Liver (tissue), 9 donors: Measurements from ENCODE around the gene LRRC74A. TPM values are rescaled to one million over a fixed set of nuclear protein-coding genes. Genes with fewer than 3 reads are reported as not detected.

Experiments used
- DNase-seq: peaks from one replicate; pipeline ENCODE4 v3.0.0-alpha.2; 2017; ENCODE audit warnings: low spot score
- H3K27ac ChIP-seq, 2 donors: one replicate each; pipeline ENCODE4 v1.7.0; 2013; ENCODE audit warnings: inconsistent platforms in 2 of 2, low read length in 2 of 2, control low read depth in 1 of 2, low read depth in 1 of 2, mild to moderate bottlenecking in 1 of 2
- H3K27me3 ChIP-seq, 4 donors: one replicate each; pipeline versions ENCODE4 v1.6.1 to v1.7.0; 2013; ENCODE audit warnings: low read length in 3 of 4, inconsistent platforms in 1 of 4, mild to moderate bottlenecking in 1 of 4, moderate library complexity in 1 of 4; ENCODE audit not compliant: control insufficient read depth in 4 of 4, insufficient read depth in 4 of 4
- H3K36me3 ChIP-seq, 4 donors: one replicate each; pipeline versions ENCODE4 v1.6.1 to v1.7.0; 2013; ENCODE audit warnings: low read length in 3 of 4, mild to moderate bottlenecking in 3 of 4, low read depth in 1 of 4, moderate library complexity in 1 of 4; ENCODE audit not compliant: control insufficient read depth in 4 of 4, insufficient read depth in 3 of 4
- H3K4me1 ChIP-seq, 4 donors: one replicate each; pipeline versions ENCODE4 v1.6.1 to v1.7.0; 2013; ENCODE audit warnings: low read length in 3 of 4, mild to moderate bottlenecking in 3 of 4, moderate library complexity in 1 of 4; ENCODE audit not compliant: control insufficient read depth in 4 of 4, insufficient read depth in 4 of 4
- H3K4me3 ChIP-seq, 3 donors: one replicate each; pipeline versions ENCODE4 v1.6.1 to v1.7.0; 2013; ENCODE audit warnings: low read length in 3 of 3, control low read depth in 1 of 3, low read depth in 1 of 3, mild to moderate bottlenecking in 1 of 3
- H3K9ac ChIP-seq, 2 donors: one replicate each; pipeline ENCODE4 v1.7.0; 2013; ENCODE audit warnings: low read length in 2 of 2, mild to moderate bottlenecking in 2 of 2, moderate library complexity in 2 of 2, control low read depth in 1 of 2, low read depth in 1 of 2
- H3K9me3 ChIP-seq, 4 donors: one replicate each; pipeline versions ENCODE4 v1.6.1 to v1.7.0; 2013; ENCODE audit warnings: low read length in 3 of 4; ENCODE audit not compliant: control insufficient read depth in 4 of 4
- ATF3 ChIP-seq: IDR thresholded peaks from 2 replicates; pipeline ENCODE4 v1.6.1; 2016; ENCODE audit warnings: antibody characterized with exemption
- CTCF ChIP-seq: fragments of 150-350 bp; IDR thresholded peaks from 2 replicates; pipeline ENCODE4 v1.5.1; 2017; ENCODE audit warnings: improper control_type of control experiment, low read depth, low read length; ENCODE audit not compliant: missing input control
- FOXA1 ChIP-seq: IDR thresholded peaks from 2 replicates; pipeline ENCODE4 v1.6.1; 2016; ENCODE audit warnings: antibody characterized with exemption
- FOXA2 ChIP-seq: IDR thresholded peaks from 2 replicates; pipeline ENCODE4 v1.6.1; 2016; ENCODE audit warnings: antibody characterized with exemption
- HNF4A ChIP-seq, 2 donors: conservative IDR thresholded peaks; 2 replicates each; pipeline ENCODE4 v1.6.1; 2016; ENCODE audit warnings: antibody characterized with exemption in 2 of 2, mild to moderate bottlenecking in 2 of 2
- HNF4G ChIP-seq: IDR thresholded peaks from 2 replicates; pipeline ENCODE4 v1.6.1; 2016; ENCODE audit warnings: antibody characterized with exemption
- JUND ChIP-seq, 2 donors: IDR thresholded peaks; 2 replicates each; pipeline ENCODE4 v1.6.1; 2016; ENCODE audit warnings: antibody characterized with exemption in 2 of 2
- MAX ChIP-seq: IDR thresholded peaks from 2 replicates; pipeline ENCODE4 v1.6.1; 2016; ENCODE audit warnings: antibody characterized with exemption
- NR2F2 ChIP-seq: IDR thresholded peaks from 2 replicates; pipeline ENCODE4 v1.6.1; 2016; ENCODE audit warnings: antibody characterized with exemption
- RAD21 ChIP-seq, 2 donors: IDR thresholded peaks; 2 replicates each; pipeline ENCODE4 v1.6.1; 2016; ENCODE audit warnings: antibody characterized with exemption in 2 of 2, mild to moderate bottlenecking in 2 of 2
- REST ChIP-seq: IDR thresholded peaks from 2 replicates; pipeline ENCODE4 v1.6.1; 2016; ENCODE audit warnings: antibody characterized with exemption, mild to moderate bottlenecking
- SP1 ChIP-seq: IDR thresholded peaks from 2 replicates; pipeline ENCODE4 v1.6.1; 2018; ENCODE audit warnings: antibody characterized with exemption, mild to moderate bottlenecking
- TAF1 ChIP-seq: conservative IDR thresholded peaks from 2 replicates; pipeline ENCODE4 v1.6.1; 2016; ENCODE audit warnings: antibody characterized with exemption, mild to moderate bottlenecking
- YY1 ChIP-seq: IDR thresholded peaks from 2 replicates; pipeline ENCODE4 v1.6.1; 2016; ENCODE audit warnings: antibody characterized with exemption, mild to moderate bottlenecking
- ZBTB33 ChIP-seq: IDR thresholded peaks from 2 replicates; pipeline ENCODE4 v1.6.1; 2016; ENCODE audit warnings: antibody characterized with exemption
- WGBS: extraction: QIAGEN DNeasy Blood & Tissue Kit; methylation state at CpG from one replicate; pipeline ENCODE4 v1.1.7; 2013; 5-methylcytosine and 5-hydroxymethylcytosine counted together
- polyA plus RNA-seq, 2 donors: library from polyadenylated mRNA; stranded (reverse) in 1 of 2; unstranded in 1 of 2; fragments of 200-250 nt in 1 of 2; fragments of >200 nt in 1 of 2; fragmentation: Nextera tagmentation in 1 of 2; extraction: Ambion mirVana in 1 of 2; gene quantifications; one replicate each; pipeline versions ENCODE4 v1.2.1 to v1.2.3, GENCODE V29; 2013 to 2015
- total RNA-seq, 2 donors: library from RNA; depleted of rRNA; stranded (reverse); fragments of >200 nt; gene quantifications; one replicate each; pipeline ENCODE4 v1.2.3, GENCODE V29; 2014
- donor health status: healthy.
- donor health status: healthy.
- donor health status: healthy.
- donor health status: healthy.
- donor health status: healthy.

The LRRC74A gene
- total and polyA plus RNA-seq, 4 donors: not detected

- Histone ChIP-seq H3K27ac (no peak overlapping the region), H3K36me3 (peaks cover 2 to 42% (median 34%) of the 10 kb centered on the region in 4 donors), H3K27me3 (no peaks in the 10 kb centered on the region), H3K4me3 (no peak overlapping the region), H3K9me3 (no peaks in the 10 kb centered on the region), H3K9ac (no peak overlapping the region), H3K4me1 (no peaks in the 10 kb centered on the region)
- 99% methylated on average over 2 of the region's 2 CpGs for WGBS
- no peak for DNase-seq
- no peak for TF ChIP-seq ATF3
- TF ChIP-seq SP1: no peak
- TF ChIP-seq CTCF: no peak
- TF ChIP-seq HNF4G: no peak
- no peak for TF ChIP-seq YY1
- no peak for TF ChIP-seq MAX
- TF ChIP-seq FOXA2: no peak
- no peak for TF ChIP-seq NR2F2
- no peak for TF ChIP-seq TAF1
- no peak for TF ChIP-seq HNF4A (conservative IDR thresholded peaks at IDR 0.05)
Measured at GRCh38 chr14:76792422-76792821, 33.8 kb upstream of the LRRC74A start.

- Histone ChIP-seq H3K9ac (no peak overlapping the region), H3K36me3 (peaks cover 2 to 42% (median 34%) of the 10 kb centered on the region in 4 donors), H3K27ac (no peak overlapping the region), H3K9me3 (no peaks in the 10 kb centered on the region), H3K4me1 (no peaks in the 10 kb centered on the region), H3K4me3 (no peak overlapping the region), H3K27me3 (no peaks in the 10 kb centered on the region)
- DNase-seq: no peak
- WGBS: 93% methylated on average over 4 of the region's 4 CpGs
- TF ChIP-seq REST (no peak), JUND (IDR thresholded peaks at IDR 0.05) (no peak), NR2F2 (no peak), RAD21 (IDR thresholded peaks at IDR 0.05) (no peak)
Measured at GRCh38 chr14:76793324-76793723, 32.9 kb upstream of the LRRC74A start.

GRCh38 chr14:76793956-76794355, 32.3 kb upstream of the LRRC74A start:
- Histone ChIP-seq H3K27ac (no peak overlapping the region), H3K4me1 (no peaks in the 10 kb centered on the region), H3K9ac (no peak overlapping the region), H3K27me3 (no peaks in the 10 kb centered on the region), H3K36me3 (peaks cover 0 to 46% (median 33%) of the 10 kb centered on the region in 4 donors), H3K9me3 (no peaks in the 10 kb centered on the region), H3K4me3 (no peak overlapping the region)
- DNase-seq: no peak
- WGBS: 94% methylated on average over 5 of the region's 5 CpGs
- no peak for TF ChIP-seq ZBTB33
- no peak for TF ChIP-seq NR2F2
- TF ChIP-seq CTCF: no peak
- no peak for TF ChIP-seq SP1
- no peak for TF ChIP-seq FOXA1
- no peak for TF ChIP-seq RAD21 (IDR thresholded peaks at IDR 0.05)
- TF ChIP-seq HNF4A (conservative IDR thresholded peaks at IDR 0.05): no peak
- TF ChIP-seq HNF4G: no peak
- no peak for TF ChIP-seq JUND (IDR thresholded peaks at IDR 0.05)
- TF ChIP-seq TAF1: no peak
- no peak for TF ChIP-seq FOXA2
